GM19043 (cell line): ENCODE results near the gene PAPPA.

Experiments
- ATAC-seq: cut with Tn5 transposase; IDR thresholded peaks from one replicate; pipeline ENCODE4 v1.9.1; 2021; ENCODE audit warnings: low read depth; ENCODE audit not compliant: unreplicated experiment

The PAPPA gene

GRCh38 chr9:116395699-116396037 is 242.1 kb downstream of the PAPPA start:
- ATAC-seq, result no peak

GRCh38 chr9:116403171-116403570 is 249.6 kb downstream of the PAPPA start:
- ATAC-seq, result no peak

GRCh38 chr9:116404228-116404627 is 250.6 kb downstream of the PAPPA start:
- no peak for ATAC-seq

- no peak for ATAC-seq
Measured at GRCh38 chr9:116405321-116405720, 251.7 kb downstream of the PAPPA start.

GRCh38 chr9:116406469-116406868 is 252.9 kb downstream of the PAPPA start:
- ATAC-seq, result no peak

GRCh38 chr9:116409129-116409528 is 255.5 kb downstream of the PAPPA start:
- ATAC-seq, result no peak

GRCh38 chr9:116409638-116410037 is 256.0 kb downstream of the PAPPA start:
- ATAC-seq, result no peak

- no peak for ATAC-seq
Measured at GRCh38 chr9:116411506-116411905, 257.9 kb downstream of the PAPPA start.

- ATAC-seq, result no peak
Measured at GRCh38 chr9:116414374-116414773, 260.8 kb downstream of the PAPPA start.

- ATAC-seq, result no peak
Measured at GRCh38 chr9:116416421-116416820, 262.8 kb downstream of the PAPPA start.

GRCh38 chr9:116417464-116417863 is 263.9 kb downstream of the PAPPA start:
- ATAC-seq, result no peak

- no peak for ATAC-seq
Measured at GRCh38 chr9:116419181-116419580, 265.6 kb downstream of the PAPPA start.

- ATAC-seq, result no peak
Measured at GRCh38 chr9:116420993-116421538, 267.5 kb downstream of the PAPPA start.

GRCh38 chr9:116422119-116422979 is 268.8 kb downstream of the PAPPA start:
- ATAC-seq, result no peak

- ATAC-seq, result no peak
Measured at GRCh38 chr9:116423149-116423548, 269.6 kb downstream of the PAPPA start.

- no peak for ATAC-seq
Measured at GRCh38 chr9:116425244-116425643, 271.7 kb downstream of the PAPPA start.

- ATAC-seq, result no peak
Measured at GRCh38 chr9:116430849-116431248, 277.3 kb downstream of the PAPPA start.

- no peak for ATAC-seq
Measured at GRCh38 chr9:116432051-116432450, 278.5 kb downstream of the PAPPA start.

- ATAC-seq, result no peak
Measured at GRCh38 chr9:116434314-116434713, 280.7 kb downstream of the PAPPA start.

GRCh38 chr9:116435706-116436105 is 282.1 kb downstream of the PAPPA start:
- ATAC-seq, result no peak

GRCh38 chr9:116436121-116436520 is 282.5 kb downstream of the PAPPA start:
- ATAC-seq, result no peak
